ENCODE data around the gene GAB2. TPM values are rescaled to one million over a fixed set of nuclear protein-coding genes. Genes with fewer than 3 reads are reported as not detected.
A peak's percentile ranks its signal among the peaks of the same experiment; 100 is the strongest.

GAB2 gene
- total RNA-seq, 4 donors from 2014 or later = 8.1 to 18.1 (median 13.4) TPM

DNA sequence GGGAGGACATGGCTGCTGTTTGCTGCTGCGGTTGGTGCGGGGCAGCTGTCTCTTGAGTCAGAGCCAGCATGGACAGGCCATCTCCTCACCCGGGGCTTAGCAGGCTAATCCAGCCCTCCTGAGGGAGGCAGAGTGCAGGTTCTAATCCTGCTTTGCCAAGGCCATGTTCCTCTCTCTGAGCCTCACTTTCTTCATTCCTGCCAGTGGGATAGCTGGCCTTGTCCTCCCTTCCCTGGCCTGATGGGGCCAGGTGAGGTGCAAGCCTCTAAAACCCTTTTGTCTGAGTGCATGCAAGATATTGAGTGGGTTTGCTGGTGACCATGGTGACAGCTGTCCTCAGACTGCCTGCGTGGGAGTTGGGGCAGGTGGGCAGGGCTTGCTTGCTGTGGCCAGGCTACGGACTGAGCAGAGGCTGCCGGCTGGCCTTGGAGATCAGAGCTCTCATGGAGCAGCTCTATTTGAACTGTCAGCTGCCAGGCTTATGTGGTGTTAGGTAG is 225.3 kb downstream of the GAB2 start:
- no peaks in the 10 kb centered on the region for H3K36me3 ChIP-seq
- 71 to 75% methylated on average over 6 of the region's 6 CpGs for WGBS, 2 donors
- peaks cover 14 to 35% of the 10 kb centered on the region in 2 donors for H3K4me1 ChIP-seq
- H3K27ac ChIP-seq = peak overlapping the region in 1 of 3 donors; percentile 28
- H3K27me3 ChIP-seq = no peaks in the 10 kb centered on the region
- peak; percentile 34 to 57 for DNase-seq
- TF ChIP-seq, protein P1, sequence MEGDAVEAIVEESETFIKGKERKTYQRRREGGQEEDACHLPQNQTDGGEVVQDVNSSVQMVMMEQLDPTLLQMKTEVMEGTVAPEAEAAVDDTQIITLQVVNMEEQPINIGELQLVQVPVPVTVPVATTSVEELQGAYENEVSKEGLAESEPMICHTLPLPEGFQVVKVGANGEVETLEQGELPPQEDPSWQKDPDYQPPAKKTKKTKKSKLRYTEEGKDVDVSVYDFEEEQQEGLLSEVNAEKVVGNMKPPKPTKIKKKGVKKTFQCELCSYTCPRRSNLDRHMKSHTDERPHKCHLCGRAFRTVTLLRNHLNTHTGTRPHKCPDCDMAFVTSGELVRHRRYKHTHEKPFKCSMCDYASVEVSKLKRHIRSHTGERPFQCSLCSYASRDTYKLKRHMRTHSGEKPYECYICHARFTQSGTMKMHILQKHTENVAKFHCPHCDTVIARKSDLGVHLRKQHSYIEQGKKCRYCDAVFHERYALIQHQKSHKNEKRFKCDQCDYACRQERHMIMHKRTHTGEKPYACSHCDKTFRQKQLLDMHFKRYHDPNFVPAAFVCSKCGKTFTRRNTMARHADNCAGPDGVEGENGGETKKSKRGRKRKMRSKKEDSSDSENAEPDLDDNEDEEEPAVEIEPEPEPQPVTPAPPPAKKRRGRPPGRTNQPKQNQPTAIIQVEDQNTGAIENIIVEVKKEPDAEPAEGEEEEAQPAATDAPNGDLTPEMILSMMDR (IDR thresholded peaks at IDR 0.05) = no peak
- no peak for TF ChIP-seq POLR2A (IDR thresholded peaks at IDR 0.05)
- intact Hi-C loops (cut with DNase I) = no loop called here
- H3K9me3 ChIP-seq = no peaks in the 10 kb centered on the region
- no peak overlapping the region for H3K4me3 ChIP-seq (replicated peaks in 1 of 3)

DNA sequence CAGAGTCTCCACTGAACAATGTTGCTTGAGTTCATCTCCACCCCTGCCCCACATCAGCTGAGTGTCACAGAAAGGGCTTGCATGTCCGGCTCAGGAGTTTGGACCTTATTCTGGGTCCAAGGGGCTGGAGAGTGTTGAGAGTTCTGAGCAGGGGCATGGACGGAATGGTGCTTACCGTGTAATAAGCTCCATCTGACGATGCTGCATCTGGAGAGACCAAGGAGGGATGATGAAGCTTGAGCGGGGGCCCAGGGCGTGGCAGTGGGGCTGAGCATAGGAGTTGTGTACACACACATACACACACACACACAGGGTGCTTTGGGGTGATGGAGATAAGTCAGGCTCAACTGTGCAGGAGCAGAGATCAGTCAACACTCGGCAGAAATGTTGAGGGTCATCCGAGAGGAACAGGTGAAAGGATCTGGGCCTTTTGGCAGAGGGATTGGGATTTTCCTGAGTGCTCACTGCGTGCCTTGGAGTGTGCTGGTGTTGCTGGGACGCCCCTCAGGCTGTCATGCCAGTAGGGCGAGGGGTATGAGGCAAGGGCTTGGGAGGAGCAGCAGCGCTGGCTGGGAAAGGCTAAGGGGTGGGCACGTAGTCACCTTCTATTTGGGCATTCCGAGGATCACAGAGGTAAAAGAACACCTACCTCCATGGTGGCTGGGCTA is 226.6 kb downstream of the GAB2 start:
- H3K4me1 ChIP-seq = peaks cover 24 to 48% of the 10 kb centered on the region in 2 donors
- no peaks in the 10 kb centered on the region for H3K9me3 ChIP-seq
- 92 to 93% methylated on average over 10 to 14 of the region's 14 CpGs for WGBS, 2 donors
- H3K4me3 ChIP-seq (replicated peaks in 1 of 3) = no peak overlapping the region
- H3K27me3 ChIP-seq = no peaks in the 10 kb centered on the region
- intact Hi-C loops (cut with DNase I) = no loop called here
- no peaks in the 10 kb centered on the region for H3K36me3 ChIP-seq
- no peak for DNase-seq
- no peak overlapping the region for H3K27ac ChIP-seq
- TF ChIP-seq, protein P1 (IDR thresholded peaks at IDR 0.05) = no peak
- no peak for TF ChIP-seq POLR2A (IDR thresholded peaks at IDR 0.05)

DNA sequence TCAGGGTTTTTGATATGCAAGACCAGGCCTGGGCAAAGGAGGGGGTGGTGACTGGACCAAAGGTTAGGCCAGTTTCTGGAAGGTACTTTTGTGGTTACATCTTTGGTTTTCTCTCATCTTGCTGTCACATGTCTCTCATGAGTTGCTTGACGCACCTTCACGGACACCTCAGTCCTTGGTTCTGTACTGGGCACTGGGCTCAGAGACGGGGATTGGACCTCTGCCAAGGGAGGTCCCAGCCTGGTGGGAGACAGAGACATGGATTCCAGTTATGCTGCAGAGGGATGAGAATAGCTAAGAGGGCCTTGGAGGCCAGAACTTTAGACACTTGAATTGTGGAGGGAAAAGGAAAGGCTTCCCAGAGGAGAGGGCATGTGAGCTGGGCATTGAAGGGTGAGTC is 227.2 kb downstream of the GAB2 start:
- WGBS, 2 donors = 76% methylated on average over 3 of the region's 3 CpGs
- Histone ChIP-seq H3K27ac (no peak overlapping the region), H3K27me3 (no peaks in the 10 kb centered on the region), H3K4me3 (replicated peaks in 1 of 3) (no peak overlapping the region), H3K36me3 (no peaks in the 10 kb centered on the region), H3K9me3 (no peaks in the 10 kb centered on the region), H3K4me1 (peaks cover 29 to 54% of the 10 kb centered on the region in 2 donors)
- intact Hi-C loops (cut with DNase I) = no loop called here
- DNase-seq = no peak
- no peak for TF ChIP-seq POLR2A (IDR thresholded peaks at IDR 0.05)
- TF ChIP-seq, protein P1 (IDR thresholded peaks at IDR 0.05) = no peak

DNA sequence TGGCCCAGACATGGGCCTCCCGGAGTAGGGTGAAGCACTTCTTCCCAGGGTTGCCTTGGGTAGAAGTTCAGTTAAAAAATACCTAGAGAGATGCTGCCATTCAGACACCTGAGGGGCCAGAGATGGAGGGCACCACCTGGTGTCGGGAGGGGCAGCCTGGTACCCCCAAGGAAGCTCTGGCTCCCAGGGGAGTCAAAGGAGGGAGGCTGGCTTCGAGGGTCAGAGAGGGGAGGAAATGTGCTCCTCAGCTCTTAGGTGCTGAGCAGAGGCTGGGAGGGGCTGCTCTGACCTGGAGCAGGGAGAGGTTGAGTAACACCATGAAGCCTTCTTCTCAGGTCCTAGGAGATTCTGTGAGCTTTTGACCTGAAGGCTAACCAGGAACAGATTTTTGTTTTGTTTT is 227.8 kb downstream of the GAB2 start:
- no peaks in the 10 kb centered on the region for H3K27me3 ChIP-seq
- H3K4me3 ChIP-seq (replicated peaks in 1 of 3) = peak overlapping the region in 1 of 3 donors; percentile 88
- WGBS, 2 donors = 47 to 48% methylated on average over 3 of the region's 3 CpGs
- peak overlapping the region in 2 of 3 donors; percentile 29 to 88 for H3K27ac ChIP-seq
- no peaks in the 10 kb centered on the region for H3K36me3 ChIP-seq
- no peaks in the 10 kb centered on the region for H3K9me3 ChIP-seq
- DNase-seq = no peak
- intact Hi-C loops (cut with DNase I) = no loop called here
- TF ChIP-seq, protein P1 (IDR thresholded peaks at IDR 0.05) = no peak
- no peak for TF ChIP-seq POLR2A (IDR thresholded peaks at IDR 0.05)
- peaks cover 32 to 60% of the 10 kb centered on the region in 2 donors for H3K4me1 ChIP-seq

DNA sequence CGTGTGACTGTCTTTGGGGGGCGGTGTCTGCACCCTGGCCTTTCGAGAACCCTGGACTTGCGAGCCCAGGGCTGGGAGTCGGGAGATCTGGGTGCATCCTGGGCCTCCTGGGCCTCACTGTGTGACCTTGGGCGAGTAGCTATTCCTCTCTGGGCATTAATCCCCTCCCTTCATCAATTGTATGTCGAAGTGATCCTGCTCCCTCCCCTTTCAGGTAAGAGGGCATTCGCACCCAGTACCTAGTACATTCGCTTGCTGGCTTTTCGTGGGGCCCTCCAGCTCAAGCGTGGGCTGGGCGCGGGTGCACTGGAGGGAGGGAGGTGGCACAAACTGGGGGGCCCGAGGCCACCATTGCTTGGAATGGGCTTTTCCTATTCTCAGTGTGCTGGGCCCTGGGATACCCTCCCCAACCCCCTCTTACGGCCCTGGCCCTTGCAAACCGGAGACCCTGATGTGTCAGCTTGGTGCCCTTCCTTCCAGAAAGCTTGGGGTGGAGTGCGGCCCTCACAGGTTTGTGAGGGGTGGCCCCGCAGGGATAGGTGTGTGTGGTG is 228.4 kb downstream of the GAB2 start:
- 28 to 40% methylated on average over 9 to 18 of the region's 18 CpGs for WGBS, 2 donors
- TF ChIP-seq, protein P1 (IDR thresholded peaks at IDR 0.05) = no peak
- Histone ChIP-seq H3K4me3 (replicated peaks in 1 of 3) (peak overlapping the region; percentile 75 to 88 (median 88)), H3K9me3 (no peaks in the 10 kb centered on the region), H3K27ac (peak overlapping the region; percentile 29 to 88 (median 44)), H3K27me3 (no peaks in the 10 kb centered on the region), H3K4me1 (peaks cover 37 to 66% of the 10 kb centered on the region in 2 donors), H3K36me3 (no peaks in the 10 kb centered on the region)
- intact Hi-C loops (cut with DNase I) = no loop called here
- DNase-seq = no peak

Measured in thyroid gland (tissue), 4 donors.